Chondrocyte (in vitro differentiated cells): ENCODE measurements around the gene BANK1. TPM values are rescaled to one million over a fixed set of nuclear protein-coding genes. Genes with fewer than 3 reads are reported as not detected.

Experiments used
- DNase-seq: peaks from one replicate; pipeline ENCODE4 v3.0.0; 2021; ENCODE audit warnings: mixed read lengths, low spot score
- H3K27ac Mint-ChIP-seq: one replicate; pipeline ENCODE4 v1.8.0; 2021; ENCODE audit warnings: mild to moderate bottlenecking, moderate library complexity, mixed read lengths; ENCODE audit not compliant: unreplicated experiment
- H3K27me3 Mint-ChIP-seq: 2 replicates; pipeline ENCODE4 v1.8.0; 2021; ENCODE audit warnings: low read depth, mixed read lengths
- H3K36me3 Mint-ChIP-seq: 2 replicates; pipeline ENCODE4 v1.8.0; 2021; ENCODE audit warnings: low read depth, mixed read lengths
- H3K4me1 Mint-ChIP-seq: 2 replicates; pipeline ENCODE4 v1.8.0; 2021; ENCODE audit warnings: low read depth, mild to moderate bottlenecking, mixed read lengths
- H3K4me3 Mint-ChIP-seq: one replicate; pipeline ENCODE4 v1.8.0; 2021; ENCODE audit warnings: mild to moderate bottlenecking, moderate library complexity, mixed read lengths; ENCODE audit not compliant: unreplicated experiment
- H3K9me3 Mint-ChIP-seq: 2 replicates; pipeline ENCODE4 v1.8.0; 2021; ENCODE audit warnings: low read depth, mixed read lengths
- total RNA-seq: library from RNA; stranded (reverse); gene quantifications from 3 replicates; pipeline ENCODE4 v1.2.1, GENCODE V29; 2021
- TF ChIP-seq, protein P1 (sequence below): fragments of 200-600 bp; sonication (generic); IDR thresholded peaks from 2 replicates; pipeline ENCODE4 v1.5.0; 2021; ENCODE audit warnings: antibody characterized with exemption, mild to moderate bottlenecking, moderate library complexity

The BANK1 gene
- total RNA-seq, 1 donor from 2014 or later = 0.65 TPM

DNA sequence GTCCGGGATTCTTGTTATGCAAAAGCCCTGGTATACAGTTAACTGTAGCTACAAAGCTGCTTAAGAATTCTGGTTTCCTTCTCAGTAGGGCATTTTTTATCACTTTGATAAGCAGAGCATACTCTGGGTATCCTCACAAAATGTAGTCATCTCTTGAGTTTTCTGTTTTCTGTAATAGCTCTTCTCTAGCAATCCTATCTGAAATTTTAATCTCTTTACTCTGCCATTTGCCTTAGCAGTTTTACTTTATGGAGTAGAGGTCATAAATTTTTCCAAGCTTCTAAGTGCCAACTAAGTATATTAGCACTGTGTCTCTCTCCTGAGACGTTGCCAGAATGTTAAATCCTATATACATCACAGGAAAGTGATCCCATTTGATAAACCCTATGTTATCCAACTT lies 28.0 kb upstream of the BANK1 start:
- peaks cover 2% of the 10 kb centered on the region for H3K27me3 Mint-ChIP-seq
- no peak overlapping the region for H3K27ac Mint-ChIP-seq
- H3K9me3 Mint-ChIP-seq = peaks cover 27% of the 10 kb centered on the region
- H3K36me3 Mint-ChIP-seq = peaks cover 2% of the 10 kb centered on the region
- peaks cover 15% of the 10 kb centered on the region for H3K4me1 Mint-ChIP-seq
- TF ChIP-seq, protein P1, sequence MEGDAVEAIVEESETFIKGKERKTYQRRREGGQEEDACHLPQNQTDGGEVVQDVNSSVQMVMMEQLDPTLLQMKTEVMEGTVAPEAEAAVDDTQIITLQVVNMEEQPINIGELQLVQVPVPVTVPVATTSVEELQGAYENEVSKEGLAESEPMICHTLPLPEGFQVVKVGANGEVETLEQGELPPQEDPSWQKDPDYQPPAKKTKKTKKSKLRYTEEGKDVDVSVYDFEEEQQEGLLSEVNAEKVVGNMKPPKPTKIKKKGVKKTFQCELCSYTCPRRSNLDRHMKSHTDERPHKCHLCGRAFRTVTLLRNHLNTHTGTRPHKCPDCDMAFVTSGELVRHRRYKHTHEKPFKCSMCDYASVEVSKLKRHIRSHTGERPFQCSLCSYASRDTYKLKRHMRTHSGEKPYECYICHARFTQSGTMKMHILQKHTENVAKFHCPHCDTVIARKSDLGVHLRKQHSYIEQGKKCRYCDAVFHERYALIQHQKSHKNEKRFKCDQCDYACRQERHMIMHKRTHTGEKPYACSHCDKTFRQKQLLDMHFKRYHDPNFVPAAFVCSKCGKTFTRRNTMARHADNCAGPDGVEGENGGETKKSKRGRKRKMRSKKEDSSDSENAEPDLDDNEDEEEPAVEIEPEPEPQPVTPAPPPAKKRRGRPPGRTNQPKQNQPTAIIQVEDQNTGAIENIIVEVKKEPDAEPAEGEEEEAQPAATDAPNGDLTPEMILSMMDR = no peak
- no peak overlapping the region for H3K4me3 Mint-ChIP-seq
- DNase-seq = no peak

DNA sequence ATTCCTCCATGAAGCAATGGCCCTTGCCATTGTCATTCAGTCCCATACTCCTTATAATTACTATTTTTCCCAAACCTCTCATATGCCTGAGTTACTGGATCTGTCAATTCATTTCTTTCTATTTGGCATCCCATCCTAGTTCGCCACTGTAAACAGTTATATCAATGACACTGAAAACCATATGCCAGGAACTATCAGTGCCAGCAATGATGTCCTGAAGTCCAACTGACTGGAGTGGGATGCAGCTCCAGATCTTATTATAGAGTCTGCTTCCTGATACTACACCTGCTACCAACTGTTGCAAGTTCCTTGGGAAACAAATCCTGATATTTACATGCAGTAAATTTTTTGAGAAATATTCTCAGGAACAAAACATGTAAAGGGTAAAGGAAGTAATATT lies 27.0 kb upstream of the BANK1 start:
- Mint-ChIP-seq H3K36me3 (peaks cover 2% of the 10 kb centered on the region), H3K27ac (no peak overlapping the region), H3K27me3 (peaks cover 2% of the 10 kb centered on the region), H3K4me3 (no peak overlapping the region), H3K4me1 (peaks cover 15% of the 10 kb centered on the region), H3K9me3 (peaks cover 27% of the 10 kb centered on the region)
- no peak for DNase-seq
- TF ChIP-seq, protein P1 = no peak

DNA sequence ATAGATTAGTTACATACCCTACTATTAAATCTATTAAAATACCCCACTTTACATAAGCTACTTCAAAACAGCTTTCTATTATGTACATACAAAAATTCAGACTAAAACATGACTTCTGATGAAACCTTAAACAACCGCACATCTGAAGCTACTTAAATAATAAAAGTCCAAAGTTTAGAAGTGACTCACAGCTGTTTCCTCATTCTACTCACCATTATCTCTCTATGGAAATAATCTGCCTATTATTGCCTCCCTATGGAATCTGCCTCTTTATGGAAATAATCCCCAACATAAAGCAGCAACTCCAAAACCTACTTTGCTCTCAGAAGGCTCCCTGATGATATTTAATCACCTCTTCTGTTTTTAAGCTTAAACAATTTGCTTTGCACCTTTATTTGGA lies 15.7 kb upstream of the BANK1 start:
- Mint-ChIP-seq H3K27me3 (no peaks in the 10 kb centered on the region), H3K27ac (no peak overlapping the region), H3K4me3 (no peak overlapping the region), H3K4me1 (peaks cover 4% of the 10 kb centered on the region), H3K9me3 (peaks cover 28% of the 10 kb centered on the region), H3K36me3 (peaks cover 7% of the 10 kb centered on the region)
- DNase-seq = no peak
- TF ChIP-seq, protein P1 = no peak

DNA sequence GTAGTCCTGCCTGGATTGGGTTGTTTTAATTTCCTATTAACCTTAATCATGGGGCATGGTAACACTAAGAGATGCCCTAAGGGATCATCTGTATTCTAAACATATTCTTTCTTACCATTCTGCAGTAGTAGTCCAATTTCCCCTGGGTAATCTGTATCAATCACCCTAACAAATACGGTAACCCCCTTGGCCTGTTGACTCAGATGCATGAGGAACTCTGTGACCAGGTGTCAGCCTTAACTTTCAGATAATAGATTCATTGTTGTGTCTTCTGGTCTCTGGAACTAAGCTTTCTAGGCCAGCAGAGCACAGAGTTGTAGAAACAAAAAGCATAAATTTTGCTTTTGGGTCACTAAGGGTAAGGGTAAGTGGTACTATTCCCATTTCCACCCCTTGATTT lies 13.1 kb upstream of the BANK1 start:
- H3K27ac Mint-ChIP-seq = no peak overlapping the region
- H3K4me3 Mint-ChIP-seq = no peak overlapping the region

DNA sequence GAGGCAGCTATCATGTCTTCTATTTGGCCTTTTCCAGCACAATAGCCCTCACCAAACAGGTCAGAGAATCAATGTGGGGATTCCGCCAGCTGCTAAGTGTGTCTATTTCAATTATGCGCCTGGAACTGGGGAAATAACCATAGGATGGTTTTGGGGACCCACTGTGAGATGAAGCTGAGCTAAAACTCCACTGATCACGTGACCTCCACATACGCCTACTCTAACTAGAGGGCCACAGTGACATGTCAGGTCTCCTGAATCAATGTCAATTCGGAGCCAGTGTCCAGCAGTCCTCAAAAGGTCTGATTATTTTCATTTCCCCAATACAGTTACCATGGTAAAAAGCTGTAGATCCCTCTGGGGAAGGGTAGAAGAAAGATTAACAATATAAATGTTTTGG lies 10.2 kb upstream of the BANK1 start:
- H3K4me3 Mint-ChIP-seq = no peak overlapping the region
- TF ChIP-seq, protein P1 = no peak

More for the DNA sequence above, 13.1 kb upstream of the BANK1 start:
- no peak for DNase-seq
- Mint-ChIP-seq H3K27me3 (no peaks in the 10 kb centered on the region), H3K36me3 (no peaks in the 10 kb centered on the region), H3K4me1 (peaks cover 4% of the 10 kb centered on the region), H3K9me3 (peaks cover 5% of the 10 kb centered on the region)
- TF ChIP-seq, protein P1 = no peak

More for the DNA sequence above, 10.2 kb upstream of the BANK1 start:
- Mint-ChIP-seq H3K9me3 (peaks cover 3% of the 10 kb centered on the region), H3K4me1 (no peaks in the 10 kb centered on the region), H3K36me3 (no peaks in the 10 kb centered on the region), H3K27me3 (no peaks in the 10 kb centered on the region), H3K27ac (no peak overlapping the region)
- DNase-seq = no peak
